ENCODE measurements around the gene SYS1. TPM values are rescaled to one million over a fixed set of nuclear protein-coding genes. Genes with fewer than 3 reads are reported as not detected.

SYS1 gene
- total RNA-seq, 1 experiment from 2014 or later: 29.1 TPM

DNA sequence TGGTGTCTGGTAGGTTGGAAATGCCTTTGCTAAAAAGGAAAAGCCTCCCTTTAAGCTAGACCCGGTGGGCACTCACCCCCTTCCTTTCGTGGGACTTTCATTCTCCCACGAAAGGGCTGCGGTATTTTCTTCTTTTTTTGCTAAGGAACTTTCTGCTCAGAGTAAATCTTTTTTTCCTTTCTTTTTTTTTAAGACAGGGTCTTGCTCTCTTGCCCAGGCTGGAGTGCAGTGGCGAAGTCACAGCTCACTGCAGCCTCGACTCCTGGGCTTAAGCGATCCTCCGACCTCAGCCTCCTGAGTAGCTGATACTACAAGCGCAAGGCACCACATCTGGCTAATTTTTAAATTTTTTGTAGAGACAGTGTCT, 11.1 kb downstream of the SYS1 start:
- no peaks in the 10 kb centered on the region for H3K27me3 ChIP-seq (ENCODE audit: control insufficient read depth, insufficient read depth, low read length)
- H3K36me3 ChIP-seq (ENCODE audit: control insufficient read depth, insufficient read depth, low read length): no peaks in the 10 kb centered on the region; the same call in 1 of the 2 replicates
- ATAC-seq (no peak), DNase-seq (ENCODE audit: low read depth, low spot score) (no peak)
- intact Hi-C loops (cut with micrococcal nuclease; ENCODE audit: unreplicated experiment) (no loop called here), in situ Hi-C loops (cut with HindIII; ENCODE audit: low pct_unique_long_range_greater_than_20kb, low sequenced_read_pairs) (no loop called here)
- BruUV-seq (replicated peaks): no TSS peak
- H3K9me3 ChIP-seq (ENCODE audit: control insufficient read depth, insufficient read depth, low read depth, low read length): no peaks in the 10 kb centered on the region
- peak overlapping the region; percentile 46 to 75; a peak in 3 of 4 replicates for H3K4me3 ChIP-seq (ENCODE audit: low read depth in 2 of 2, low read length in 2 of 2)
- H3K27ac ChIP-seq (ENCODE audit: low read length): no peak overlapping the region
- POLR2A ChIA-PET: interaction anchor here (0.5 to 0.9 kb wide), 3 partner anchors 11 to 148 kb away, joined by 4 to 5 read pairs (median 5); partner anchors contain the start of gene SYS1
- TF ChIP-seq, protein P1, sequence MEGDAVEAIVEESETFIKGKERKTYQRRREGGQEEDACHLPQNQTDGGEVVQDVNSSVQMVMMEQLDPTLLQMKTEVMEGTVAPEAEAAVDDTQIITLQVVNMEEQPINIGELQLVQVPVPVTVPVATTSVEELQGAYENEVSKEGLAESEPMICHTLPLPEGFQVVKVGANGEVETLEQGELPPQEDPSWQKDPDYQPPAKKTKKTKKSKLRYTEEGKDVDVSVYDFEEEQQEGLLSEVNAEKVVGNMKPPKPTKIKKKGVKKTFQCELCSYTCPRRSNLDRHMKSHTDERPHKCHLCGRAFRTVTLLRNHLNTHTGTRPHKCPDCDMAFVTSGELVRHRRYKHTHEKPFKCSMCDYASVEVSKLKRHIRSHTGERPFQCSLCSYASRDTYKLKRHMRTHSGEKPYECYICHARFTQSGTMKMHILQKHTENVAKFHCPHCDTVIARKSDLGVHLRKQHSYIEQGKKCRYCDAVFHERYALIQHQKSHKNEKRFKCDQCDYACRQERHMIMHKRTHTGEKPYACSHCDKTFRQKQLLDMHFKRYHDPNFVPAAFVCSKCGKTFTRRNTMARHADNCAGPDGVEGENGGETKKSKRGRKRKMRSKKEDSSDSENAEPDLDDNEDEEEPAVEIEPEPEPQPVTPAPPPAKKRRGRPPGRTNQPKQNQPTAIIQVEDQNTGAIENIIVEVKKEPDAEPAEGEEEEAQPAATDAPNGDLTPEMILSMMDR (IDR thresholded peaks at IDR 0.05): no peak; the same call in 1 of the 2 replicates
- no peak for TF ChIP-seq TCF7L2 (IDR thresholded peaks at IDR 0.05; ENCODE audit: low read depth, low read length)
- TF ChIP-seq, protein P2, sequence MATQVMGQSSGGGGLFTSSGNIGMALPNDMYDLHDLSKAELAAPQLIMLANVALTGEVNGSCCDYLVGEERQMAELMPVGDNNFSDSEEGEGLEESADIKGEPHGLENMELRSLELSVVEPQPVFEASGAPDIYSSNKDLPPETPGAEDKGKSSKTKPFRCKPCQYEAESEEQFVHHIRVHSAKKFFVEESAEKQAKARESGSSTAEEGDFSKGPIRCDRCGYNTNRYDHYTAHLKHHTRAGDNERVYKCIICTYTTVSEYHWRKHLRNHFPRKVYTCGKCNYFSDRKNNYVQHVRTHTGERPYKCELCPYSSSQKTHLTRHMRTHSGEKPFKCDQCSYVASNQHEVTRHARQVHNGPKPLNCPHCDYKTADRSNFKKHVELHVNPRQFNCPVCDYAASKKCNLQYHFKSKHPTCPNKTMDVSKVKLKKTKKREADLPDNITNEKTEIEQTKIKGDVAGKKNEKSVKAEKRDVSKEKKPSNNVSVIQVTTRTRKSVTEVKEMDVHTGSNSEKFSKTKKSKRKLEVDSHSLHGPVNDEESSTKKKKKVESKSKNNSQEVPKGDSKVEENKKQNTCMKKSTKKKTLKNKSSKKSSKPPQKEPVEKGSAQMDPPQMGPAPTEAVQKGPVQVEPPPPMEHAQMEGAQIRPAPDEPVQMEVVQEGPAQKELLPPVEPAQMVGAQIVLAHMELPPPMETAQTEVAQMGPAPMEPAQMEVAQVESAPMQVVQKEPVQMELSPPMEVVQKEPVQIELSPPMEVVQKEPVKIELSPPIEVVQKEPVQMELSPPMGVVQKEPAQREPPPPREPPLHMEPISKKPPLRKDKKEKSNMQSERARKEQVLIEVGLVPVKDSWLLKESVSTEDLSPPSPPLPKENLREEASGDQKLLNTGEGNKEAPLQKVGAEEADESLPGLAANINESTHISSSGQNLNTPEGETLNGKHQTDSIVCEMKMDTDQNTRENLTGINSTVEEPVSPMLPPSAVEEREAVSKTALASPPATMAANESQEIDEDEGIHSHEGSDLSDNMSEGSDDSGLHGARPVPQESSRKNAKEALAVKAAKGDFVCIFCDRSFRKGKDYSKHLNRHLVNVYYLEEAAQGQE (IDR thresholded peaks at IDR 0.05; ENCODE audit: insufficient read depth in 1 of 2, low read depth in 2 of 2, low read length in 1 of 2): no peak
- CTCF ChIA-PET: interaction anchor here (0.6 to 3.8 kb wide), 10 partner anchors 11 to 238 kb away, joined by 3 to 47 read pairs (median 5); partner anchors contain the start of genes PIGT and SYS1
- H3K4me1 ChIP-seq (ENCODE audit: control insufficient read depth, insufficient read depth, low read length): peaks cover 6% of the 10 kb centered on the region; the same call in 1 of the 2 replicates

DNA sequence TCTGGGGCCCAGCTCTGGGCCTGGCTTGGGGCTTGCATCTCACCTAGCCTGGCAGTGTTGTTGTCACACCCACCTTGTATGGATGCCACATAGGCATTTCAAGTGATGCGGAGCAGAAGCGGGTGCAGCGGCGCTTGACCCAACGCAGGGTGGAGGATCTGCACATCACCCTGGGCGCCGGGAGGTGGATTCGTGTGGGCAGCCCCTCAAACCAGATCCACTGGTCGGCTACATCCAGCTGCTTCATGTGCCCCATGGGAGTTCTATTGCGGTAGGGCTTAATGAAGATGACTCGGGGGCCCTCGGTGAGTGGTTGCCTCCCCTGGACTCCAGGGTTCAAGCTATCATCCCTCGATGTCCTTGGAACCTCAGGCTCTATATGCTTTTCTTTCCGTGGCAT, 12.0 kb downstream of the SYS1 start:
- intact Hi-C loops (cut with micrococcal nuclease; ENCODE audit: unreplicated experiment) (no loop called here), in situ Hi-C loops (cut with HindIII; ENCODE audit: low pct_unique_long_range_greater_than_20kb, low sequenced_read_pairs) (no loop called here)
- Histone ChIP-seq H3K4me3 (ENCODE audit: low read depth in 2 of 2, low read length in 2 of 2) (no peak overlapping the region), H3K36me3 (ENCODE audit: control insufficient read depth, insufficient read depth, low read length) (no peaks in the 10 kb centered on the region; the same call in 1 of the 2 replicates), H3K9me3 (ENCODE audit: control insufficient read depth, insufficient read depth, low read depth, low read length) (no peaks in the 10 kb centered on the region), H3K27me3 (ENCODE audit: control insufficient read depth, insufficient read depth, low read length) (no peaks in the 10 kb centered on the region), H3K27ac (ENCODE audit: low read length) (no peak overlapping the region), H3K4me1 (ENCODE audit: control insufficient read depth, insufficient read depth, low read length) (peaks cover 6% of the 10 kb centered on the region; the same call in 1 of the 2 replicates)
- no peak for DNase-seq (ENCODE audit: low read depth, low spot score)
- no peak for TF ChIP-seq TCF7L2 (IDR thresholded peaks at IDR 0.05; ENCODE audit: low read depth, low read length)
- TF ChIP-seq, protein P2 (IDR thresholded peaks at IDR 0.05; ENCODE audit: insufficient read depth in 1 of 2, low read depth in 2 of 2, low read length in 1 of 2): no peak
- TF ChIP-seq SIN3A (IDR thresholded peaks at IDR 0.05; ENCODE audit: borderline replicate concordance, insufficient read depth, low read depth, low read length): no peak
- TF ChIP-seq, protein P1 (IDR thresholded peaks at IDR 0.05): no peak
- TF ChIP-seq POLR2AphosphoS5 (IDR thresholded peaks at IDR 0.05; ENCODE audit: low read depth, low read length): no peak
- CTCF ChIA-PET: interaction anchor here (3.8 kb wide), 1 partner anchor 62 kb away, joined by 47 read pairs; no protein-coding TSS in a partner anchor
- no TSS peak for BruUV-seq (replicated peaks)
- ATAC-seq: no peak
- POLR2A ChIA-PET: no interaction called here
